Spleen (tissue), 7 donors: Measurements from ENCODE around the gene DCD.

Experiments
- CTCF ChIP-seq, 11 experiments: fragments of 200-600 bp in 7 of 11; fragments of 450-650 bp in 4 of 11; sonication (generic) in 4 of 11; IDR thresholded peaks in 8 of 11; conservative IDR thresholded peaks in 3 of 11; 1 replicate in 7 of 11; 2 replicates in 4 of 11; pipeline versions ENCODE4 v1.4.0 to v1.8.0; 2016 to 2021; ENCODE audit warnings: antibody characterized with exemption in 11 of 11, inconsistent platforms in 4 of 11, mild to moderate bottlenecking in 1 of 11
- POLR2AphosphoS5 ChIP-seq, 3 donors: sonication (generic); formaldehyde crosslinking; IDR thresholded peaks; one replicate each; pipeline ENCODE4 v1.5.1; 2017; ENCODE audit warnings: antibody characterized with exemption in 3 of 3
- donor health status: DM: no; HTN: no; CAD: no; lungs with moderate emphysema.
- donor health status: DM: no; HTN: no; CAD: no.
- donor health status: DM: no; HTN: no; CAD: no.

- TF ChIP-seq CTCF (IDR thresholded peaks at IDR 0.05 in 8 of 11, conservative IDR thresholded peaks at IDR 0.05 in 3 of 11), result no peak
- no peak for TF ChIP-seq POLR2AphosphoS5 (IDR thresholded peaks at IDR 0.05)
These were observed 36.8 kb upstream of the DCD start for GRCh38 chr12:54684636-54685630.
